ENCODE measurements around the gene TPPP2.
"Not testable (repeated sequence)": the region's sequence is repeated elsewhere in the genome, so short reads cannot be mapped to it uniquely, and the experiment has no call there.

The TPPP2 gene

GRCh38 chr14:21029917-21030316 is at the start of gene TPPP2:
TSS of gene TPPP2 (plus strand) at chr14:21030217. CDS start at chr14:21030582, 365 bp downstream.
- H3K9me2 ChIP-seq (ENCODE audit: low read depth, low read length) = no peaks in the 10 kb centered on the region
- no peak within 1 kb of the TSS for H3K4me2 ChIP-seq (ENCODE audit: low read length)
- H4K20me1 ChIP-seq (ENCODE audit: insufficient read depth, low read length) = no peaks in the 10 kb centered on the region
- no peaks in the 10 kb centered on the region for H3K27me3 ChIP-seq (ENCODE audit: insufficient read depth, low read length)
- H2AFZ ChIP-seq (ENCODE audit: low read length) = no peak within 1 kb of the TSS
- no peak within 1 kb of the TSS for H3K27ac ChIP-seq (ENCODE audit: low read depth, low read length, poor library complexity, severe bottlenecking)
- H3K36me3 ChIP-seq (ENCODE audit: insufficient read depth, low read length) = no peaks in the 10 kb centered on the region
- H3K9ac ChIP-seq (ENCODE audit: low read length) = no peak within 1 kb of the TSS
- H3K4me3 ChIP-seq (ENCODE audit: low read depth, low read length, poor library complexity, severe bottlenecking) = no peak within 1 kb of the TSS
- no peaks in the 10 kb centered on the region for H3K9me3 ChIP-seq (ENCODE audit: low read length)
- no peaks in the 10 kb centered on the region for H3K79me2 ChIP-seq (ENCODE audit: insufficient read depth, low read length)
- H3K4me1 ChIP-seq (ENCODE audit: insufficient read depth, low read length, severe bottlenecking) = peaks cover 2% of the 10 kb centered on the region
- H3F3A ChIP-seq (ENCODE audit: insufficient read depth, low read length) = no peaks in the 10 kb centered on the region
- TF ChIP-seq CTCF (IDR thresholded peaks at IDR 0.05; ENCODE audit: low read length) (no peak), EZH2 (IDR thresholded peaks at IDR 0.05; ENCODE audit: borderline replicate concordance, low read length) (no peak)

GRCh38 chr14:20980906-20981305 is 49.1 kb upstream of the TPPP2 start:
- H3K36me3 ChIP-seq (ENCODE audit: insufficient read depth, low read length) = no peaks in the 10 kb centered on the region
- H2AFZ ChIP-seq (ENCODE audit: low read length) = no peak overlapping the region
- no peaks in the 10 kb centered on the region for H3K9me2 ChIP-seq (ENCODE audit: low read depth, low read length)
- no peak overlapping the region for H3K27ac ChIP-seq (ENCODE audit: low read depth, low read length, poor library complexity, severe bottlenecking)
- no peak overlapping the region for H3K4me3 ChIP-seq (ENCODE audit: low read depth, low read length, poor library complexity, severe bottlenecking)
- TF ChIP-seq EZH2 (IDR thresholded peaks at IDR 0.05; ENCODE audit: borderline replicate concordance, low read length) (no peak), CTCF (IDR thresholded peaks at IDR 0.05; ENCODE audit: low read length) (no peak)
- H4K20me1 ChIP-seq (ENCODE audit: insufficient read depth, low read length) = no peaks in the 10 kb centered on the region
- H3F3A ChIP-seq (ENCODE audit: insufficient read depth, low read length) = no peaks in the 10 kb centered on the region
- H3K27me3 ChIP-seq (ENCODE audit: insufficient read depth, low read length) = no peaks in the 10 kb centered on the region
- no peaks in the 10 kb centered on the region for H3K4me1 ChIP-seq (ENCODE audit: insufficient read depth, low read length, severe bottlenecking)
- no peaks in the 10 kb centered on the region for H3K79me2 ChIP-seq (ENCODE audit: insufficient read depth, low read length)
- H3K9me3 ChIP-seq (ENCODE audit: low read length) = no peaks in the 10 kb centered on the region
- H3K9ac ChIP-seq (ENCODE audit: low read length) = no peak overlapping the region
- H3K4me2 ChIP-seq (ENCODE audit: low read length) = no peak overlapping the region

DNA sequence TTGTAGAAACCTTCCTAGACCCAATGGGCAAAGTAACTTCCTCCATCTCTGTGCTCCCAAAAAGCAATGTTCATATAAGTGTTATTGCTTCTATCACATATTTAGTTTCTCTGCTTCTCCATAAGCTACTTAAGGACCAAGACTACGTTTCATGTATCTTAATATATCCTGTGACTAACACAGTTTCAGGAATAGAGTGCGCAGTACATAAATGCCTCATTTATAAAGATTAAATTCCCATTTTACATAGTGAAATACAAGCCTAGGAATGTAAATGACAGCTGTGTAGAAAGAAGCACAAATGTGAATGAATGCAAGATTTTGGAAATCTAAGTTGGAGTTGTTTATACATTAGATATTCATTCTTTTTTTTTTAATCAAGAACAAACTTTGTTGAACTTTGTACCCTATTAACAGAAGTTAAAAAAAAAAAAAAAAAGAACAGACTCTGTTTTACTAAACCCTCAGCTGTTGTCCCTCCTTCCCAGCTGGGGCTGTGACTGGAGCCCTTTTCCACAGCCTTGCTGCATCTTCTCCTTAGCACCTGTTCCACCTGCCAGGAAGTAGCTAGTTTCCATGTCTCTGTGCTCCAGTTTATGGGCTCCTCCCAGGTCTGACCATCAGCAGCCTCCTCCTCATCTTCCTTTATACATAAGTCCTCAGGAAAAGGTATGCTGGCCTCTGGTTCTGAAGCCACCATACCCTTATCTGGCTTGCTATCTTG is 47.2 kb upstream of the TPPP2 start:
- H3K36me3 ChIP-seq (ENCODE audit: insufficient read depth, low read length) = no peaks in the 10 kb centered on the region
- no peaks in the 10 kb centered on the region for H3F3A ChIP-seq (ENCODE audit: insufficient read depth, low read length)
- H3K9ac ChIP-seq (ENCODE audit: low read length) = no peak overlapping the region
- H3K4me1 ChIP-seq (ENCODE audit: insufficient read depth, low read length, severe bottlenecking) = no peaks in the 10 kb centered on the region
- no peak overlapping the region for H3K4me3 ChIP-seq (ENCODE audit: low read depth, low read length, poor library complexity, severe bottlenecking)
- H3K79me2 ChIP-seq (ENCODE audit: insufficient read depth, low read length) = no peaks in the 10 kb centered on the region
- H3K9me2 ChIP-seq (ENCODE audit: low read depth, low read length) = no peaks in the 10 kb centered on the region
- no peak overlapping the region for H3K4me2 ChIP-seq (ENCODE audit: low read length)
- H4K20me1 ChIP-seq (ENCODE audit: insufficient read depth, low read length) = no peaks in the 10 kb centered on the region
- H3K27ac ChIP-seq (ENCODE audit: low read depth, low read length, poor library complexity, severe bottlenecking) = no peak overlapping the region
- H2AFZ ChIP-seq (ENCODE audit: low read length) = no peak overlapping the region
- no peak for TF ChIP-seq EZH2 (IDR thresholded peaks at IDR 0.05; ENCODE audit: borderline replicate concordance, low read length)
- no peak for TF ChIP-seq CTCF (IDR thresholded peaks at IDR 0.05; ENCODE audit: low read length)
- H3K27me3 ChIP-seq (ENCODE audit: insufficient read depth, low read length) = no peaks in the 10 kb centered on the region
- no peaks in the 10 kb centered on the region for H3K9me3 ChIP-seq (ENCODE audit: low read length)

- H2AFZ ChIP-seq (ENCODE audit: low read length); H3K4me3 ChIP-seq (ENCODE audit: low read depth, low read length, poor library complexity, severe bottlenecking); H3F3A ChIP-seq (ENCODE audit: insufficient read depth, low read length); H3K9ac ChIP-seq (ENCODE audit: low read length); H3K27me3 ChIP-seq (ENCODE audit: insufficient read depth, low read length); H3K79me2 ChIP-seq (ENCODE audit: insufficient read depth, low read length); H3K27ac ChIP-seq (ENCODE audit: low read depth, low read length, poor library complexity, severe bottlenecking); H3K9me3 ChIP-seq (ENCODE audit: low read length); H3K36me3 ChIP-seq (ENCODE audit: insufficient read depth, low read length); H3K9me2 ChIP-seq (ENCODE audit: low read depth, low read length); H3K4me1 ChIP-seq (ENCODE audit: insufficient read depth, low read length, severe bottlenecking); H4K20me1 ChIP-seq (ENCODE audit: insufficient read depth, low read length); H3K4me2 ChIP-seq (ENCODE audit: low read length): not testable (repeated sequence)
Measured at GRCh38 chr14:20985650-20986049, 44.4 kb upstream of the TPPP2 start.

All from OCI-LY1 (cell line).